ENCODE results near the gene FSCN2. TPM values are rescaled to one million over a fixed set of nuclear protein-coding genes. Genes with fewer than 3 reads are reported as not detected.

Gene FSCN2
- total and polyA plus RNA-seq, 2 donors (not counting 3 experiments of a cell fraction or from before 2014, with no cell fraction given): 0.32 to 0.71 TPM

GRCh38 chr17:81549031-81549557, 20.9 kb downstream of the FSCN2 start:
- Histone ChIP-seq H3K27me3 (ENCODE audit: control insufficient read depth in 2 of 2, insufficient read depth in 2 of 2, low read length in 2 of 2) (no peaks in the 10 kb centered on the region), H3K9ac (replicated peaks; ENCODE audit: extremely low read depth, insufficient read depth, low read length) (no peak overlapping the region), H2AFZ (ENCODE audit: low read depth, low read length) (no peak overlapping the region), H3K9me1 (replicated peaks; ENCODE audit: control insufficient read depth, extremely low read depth, insufficient read depth, low read length) (no peaks in the 10 kb centered on the region), H3K9me3 (replicated peaks; ENCODE audit: control insufficient read depth, insufficient read depth, low read length) (no peaks in the 10 kb centered on the region), H3K4me2 (ENCODE audit: insufficient read depth, low read length) (no peak overlapping the region), H3K4me3 (replicated peaks in 1 of 3; ENCODE audit: insufficient read depth in 1 of 3, low read depth in 1 of 3, low read length in 3 of 3) (no peak overlapping the region), H3K27ac (ENCODE audit: insufficient read depth, low read depth, low read length) (no peak overlapping the region), H4K20me1 (replicated peaks; ENCODE audit: control insufficient read depth, extremely low read depth, insufficient read depth, low read length) (no peaks in the 10 kb centered on the region), H3K4me1 (ENCODE audit: control insufficient read depth, extremely low read depth, insufficient read depth, low read length) (peaks cover 23% of the 10 kb centered on the region), H3K36me3 (ENCODE audit: control insufficient read depth in 2 of 2, extremely low read depth in 1 of 2, insufficient read depth in 2 of 2, low read length in 2 of 2) (peaks cover 7 to 51% of the 10 kb centered on the region in 2 experiments), H3K79me2 (ENCODE audit: control insufficient read depth, insufficient read depth, low read length) (peaks cover 33% of the 10 kb centered on the region)
- DNase-seq (ENCODE audit: low read depth, low spot score): no peak
- no peak for FAIRE-seq
- intact Hi-C loops (cut with micrococcal nuclease) (no loop called here), dilution Hi-C loops (cut with MboI; ENCODE audit: extremely low pct_ligation_motif_present, low sequenced_read_pairs) (no loop called here)
- no TSS peak for BruUV-seq (replicated peaks)
- ChIA-PET CTCF (interaction anchor here (1.2 kb wide), 1 partner anchor 52 kb away, joined by 4 read pairs; no protein-coding TSS in a partner anchor), POLR2A (no interaction called here)
- TF ChIP-seq MYC (IDR thresholded peaks at IDR 0.05; ENCODE audit: low read depth, low read length) (no peak), JUN (IDR thresholded peaks at IDR 0.05; ENCODE audit: borderline replicate concordance, insufficient read depth, insufficient read length, low read depth) (no peak), POLR2A (IDR thresholded peaks at IDR 0.05; ENCODE audit: low read depth, low read length) (no peak), POLR2AphosphoS5 (IDR thresholded peaks at IDR 0.05; ENCODE audit: insufficient read depth, low read depth, low read length) (no peak)

- Histone ChIP-seq H3K79me2 (ENCODE audit: control insufficient read depth, insufficient read depth, low read length) (peaks cover 33% of the 10 kb centered on the region), H3K4me3 (replicated peaks in 1 of 3; ENCODE audit: insufficient read depth in 1 of 3, low read depth in 1 of 3, low read length in 3 of 3) (no peak overlapping the region), H3K4me1 (ENCODE audit: control insufficient read depth, extremely low read depth, insufficient read depth, low read length) (peaks cover 26% of the 10 kb centered on the region), H3K27ac (ENCODE audit: insufficient read depth, low read depth, low read length) (no peak overlapping the region), H3K9me3 (replicated peaks; ENCODE audit: control insufficient read depth, insufficient read depth, low read length) (no peaks in the 10 kb centered on the region), H3K9me1 (replicated peaks; ENCODE audit: control insufficient read depth, extremely low read depth, insufficient read depth, low read length) (no peaks in the 10 kb centered on the region), H3K36me3 (ENCODE audit: control insufficient read depth in 2 of 2, extremely low read depth in 1 of 2, insufficient read depth in 2 of 2, low read length in 2 of 2) (peaks cover 7 to 45% of the 10 kb centered on the region in 2 experiments), H3K4me2 (ENCODE audit: insufficient read depth, low read length) (no peak overlapping the region), H3K9ac (replicated peaks; ENCODE audit: extremely low read depth, insufficient read depth, low read length) (no peak overlapping the region), H2AFZ (ENCODE audit: low read depth, low read length) (no peak overlapping the region), H3K27me3 (ENCODE audit: control insufficient read depth in 2 of 2, insufficient read depth in 2 of 2, low read length in 2 of 2) (no peaks in the 10 kb centered on the region), H4K20me1 (replicated peaks; ENCODE audit: control insufficient read depth, extremely low read depth, insufficient read depth, low read length) (no peaks in the 10 kb centered on the region)
- POLR2A ChIA-PET: no interaction called here
- TF ChIP-seq GATA2 (IDR thresholded peaks at IDR 0.05; ENCODE audit: insufficient read depth, insufficient read length, low read depth, low read length) (no peak), JUN (IDR thresholded peaks at IDR 0.05; ENCODE audit: borderline replicate concordance, insufficient read depth, insufficient read length, low read depth) (no peak), MAX (IDR thresholded peaks at IDR 0.05; ENCODE audit: insufficient read depth, insufficient read length) (no peak), MYC (IDR thresholded peaks at IDR 0.05; ENCODE audit: low read depth, low read length) (no peak), POLR2A (IDR thresholded peaks at IDR 0.05; ENCODE audit: low read depth, low read length) (no peak), EZH2 (IDR thresholded peaks at IDR 0.05; ENCODE audit: borderline replicate concordance, low read depth, low read length, severe bottlenecking) (no peak), FOS (IDR thresholded peaks at IDR 0.05; ENCODE audit: borderline replicate concordance, insufficient read depth, low read length) (no peak), POLR2AphosphoS5 (IDR thresholded peaks at IDR 0.05; ENCODE audit: insufficient read depth, low read depth, low read length) (no peak)
- TF ChIP-seq, protein P1, sequence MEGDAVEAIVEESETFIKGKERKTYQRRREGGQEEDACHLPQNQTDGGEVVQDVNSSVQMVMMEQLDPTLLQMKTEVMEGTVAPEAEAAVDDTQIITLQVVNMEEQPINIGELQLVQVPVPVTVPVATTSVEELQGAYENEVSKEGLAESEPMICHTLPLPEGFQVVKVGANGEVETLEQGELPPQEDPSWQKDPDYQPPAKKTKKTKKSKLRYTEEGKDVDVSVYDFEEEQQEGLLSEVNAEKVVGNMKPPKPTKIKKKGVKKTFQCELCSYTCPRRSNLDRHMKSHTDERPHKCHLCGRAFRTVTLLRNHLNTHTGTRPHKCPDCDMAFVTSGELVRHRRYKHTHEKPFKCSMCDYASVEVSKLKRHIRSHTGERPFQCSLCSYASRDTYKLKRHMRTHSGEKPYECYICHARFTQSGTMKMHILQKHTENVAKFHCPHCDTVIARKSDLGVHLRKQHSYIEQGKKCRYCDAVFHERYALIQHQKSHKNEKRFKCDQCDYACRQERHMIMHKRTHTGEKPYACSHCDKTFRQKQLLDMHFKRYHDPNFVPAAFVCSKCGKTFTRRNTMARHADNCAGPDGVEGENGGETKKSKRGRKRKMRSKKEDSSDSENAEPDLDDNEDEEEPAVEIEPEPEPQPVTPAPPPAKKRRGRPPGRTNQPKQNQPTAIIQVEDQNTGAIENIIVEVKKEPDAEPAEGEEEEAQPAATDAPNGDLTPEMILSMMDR (IDR thresholded peaks at IDR 0.05; ENCODE audit: extremely low read depth in 1 of 2, insufficient read depth in 1 of 2, low read depth in 1 of 2, low read length in 2 of 2): no peak
- DNase-seq (ENCODE audit: low read depth, low spot score): no peak
- intact Hi-C loops (cut with micrococcal nuclease) (no loop called here), dilution Hi-C loops (cut with MboI; ENCODE audit: extremely low pct_ligation_motif_present, low sequenced_read_pairs) (no loop called here)
- no TSS peak for BruUV-seq (replicated peaks)
- CTCF ChIA-PET: interaction anchor here (1.2 kb wide), 1 partner anchor 51 kb away, joined by 4 read pairs; no protein-coding TSS in a partner anchor
- FAIRE-seq: peak; percentile 33
Measured at GRCh38 chr17:81549826-81550225, 21.6 kb downstream of the FSCN2 start.

Data from endothelial cell of umbilical vein (primary cell).